Stimulated activated naive CD8-positive, alpha-beta T cell treated with anti-CD3 and anti-CD28 coated beads, Interleukin-15, Interleukin-2, amounts not matched to agents 100 U/mL and 50 U/mL, for 24 hours (primary cell): ENCODE data around the gene CRMP1.

Experiments used
- ATAC-seq: fragments of 150-1000 bp; cut with Tn5 transposase; one replicate; pipeline ENCODE4 v1.10.0; 2021
- DNase-seq: peaks from one replicate; pipeline ENCODE4 v3.0.0; 2021

The CRMP1 gene

GRCh38 chr4:5796976-5797375 lies 95.9 kb downstream of the CRMP1 start:
- no peak for DNase-seq
- ATAC-seq = no peak

GRCh38 chr4:5795580-5795979 lies 97.3 kb downstream of the CRMP1 start:
- no peak for DNase-seq
- no peak for ATAC-seq

GRCh38 chr4:5793514-5793913 lies 99.4 kb downstream of the CRMP1 start:
- no peak for DNase-seq
- no peak for ATAC-seq

GRCh38 chr4:5791654-5792053 lies 101.2 kb downstream of the CRMP1 start:
- DNase-seq (no peak), ATAC-seq (no peak)

- no peak for DNase-seq
- ATAC-seq = no peak
Observed at GRCh38 chr4:5790546-5790857, 102.4 kb downstream of the CRMP1 start.

- ATAC-seq = no peak
- no peak for DNase-seq
Observed at GRCh38 chr4:5789141-5789540, 103.7 kb downstream of the CRMP1 start.

- no peak for DNase-seq
Observed at GRCh38 chr4:5788144-5788543, 104.7 kb downstream of the CRMP1 start.

GRCh38 chr4:5787311-5787710 lies 105.6 kb downstream of the CRMP1 start:
- no peak for DNase-seq

More at GRCh38 chr4:5788144-5788543, 104.7 kb downstream of the CRMP1 start:
- ATAC-seq = no peak

GRCh38 chr4:5785806-5786680 lies 106.8 kb downstream of the CRMP1 start:
- no peak for ATAC-seq
- no peak for DNase-seq

More at GRCh38 chr4:5787311-5787710, 105.6 kb downstream of the CRMP1 start:
- ATAC-seq = no peak

GRCh38 chr4:5784960-5785611 lies 107.8 kb downstream of the CRMP1 start:
- no peak for ATAC-seq
- no peak for DNase-seq

GRCh38 chr4:5784021-5784420 lies 108.9 kb downstream of the CRMP1 start:
- ATAC-seq (no peak), DNase-seq (no peak)

- no peak for ATAC-seq
- DNase-seq = no peak
Observed at GRCh38 chr4:5783486-5783885, 109.4 kb downstream of the CRMP1 start.

- ATAC-seq = no peak
Observed at GRCh38 chr4:5782829-5783476, 109.9 kb downstream of the CRMP1 start.

GRCh38 chr4:5781691-5782090 lies 111.2 kb downstream of the CRMP1 start:
- DNase-seq (no peak), ATAC-seq (no peak)

More at GRCh38 chr4:5782829-5783476, 109.9 kb downstream of the CRMP1 start:
- no peak for DNase-seq

GRCh38 chr4:5780831-5781480 lies 111.9 kb downstream of the CRMP1 start:
- ATAC-seq (no peak), DNase-seq (no peak)

GRCh38 chr4:5776510-5776909 lies 116.4 kb downstream of the CRMP1 start:
- DNase-seq (no peak), ATAC-seq (no peak)

GRCh38 chr4:5774416-5775036 lies 118.4 kb downstream of the CRMP1 start:
- no peak for ATAC-seq
- DNase-seq = no peak

GRCh38 chr4:5773271-5773555 lies 119.7 kb downstream of the CRMP1 start:
- DNase-seq (no peak), ATAC-seq (no peak)

GRCh38 chr4:5772528-5773270 lies 120.2 kb downstream of the CRMP1 start:
- ATAC-seq (peak; percentile 19), DNase-seq (no peak)
